Measurements from ENCODE around the gene OR1N2. TPM values are rescaled to one million over a fixed set of nuclear protein-coding genes. Genes with fewer than 3 reads are reported as not detected.

The OR1N2 gene
- total and polyA plus RNA-seq, 2 of the 4 experiments (the other 2 are of a cell fraction), result not detected

- H4K20me1 ChIP-seq (ENCODE audit: insufficient read depth, low read length), result no peaks in the 10 kb centered on the region
- ATAC-seq (ENCODE audit: low read depth) (no peak), DNase-seq (no peak)
- no peaks in the 10 kb centered on the region for H3K27me3 ChIP-seq (ENCODE audit: control insufficient read depth, insufficient read depth, low read length)
- no peak overlapping the region for H2BK15ac ChIP-seq (ENCODE audit: low read depth, low read length)
- ChIA-PET POLR2A (ENCODE audit: unreplicated experiment) (no interaction called here), CTCF (interaction anchor here (0.9 kb wide), 1 partner anchor 35 kb away, joined by 3 read pairs; the partner anchor contains the start of gene OR1J2)
- H3K36me3 ChIP-seq (ENCODE audit: control insufficient read depth, insufficient read depth, low read length), result no peaks in the 10 kb centered on the region
- in situ Hi-C loops (cut with MboI; ENCODE audit: low sequenced_read_pairs), result no loop called here
- no peak overlapping the region for H4K91ac ChIP-seq (ENCODE audit: insufficient read depth, low read depth, low read length)
- no peak overlapping the region for H2AK9ac ChIP-seq (replicated peaks; ENCODE audit: low read depth, low read length, poor library complexity)
- H3K27ac ChIP-seq (ENCODE audit: insufficient read depth, low read length), result no peak overlapping the region
- no peak overlapping the region for H3K18ac ChIP-seq (ENCODE audit: low read depth, low read length)
- dilution Hi-C loops (cut with HindIII; ENCODE audit: low sequenced_read_pairs, unreplicated experiment), result no loop called here
- H3K23ac ChIP-seq (ENCODE audit: low read depth, low read length), result no peak overlapping the region
- H3K4me3 ChIP-seq (ENCODE audit: insufficient read depth, low read depth, low read length), result no peak overlapping the region
- H3K4ac ChIP-seq (ENCODE audit: low read depth, low read length), result no peak overlapping the region
- no peak overlapping the region for H2BK120ac ChIP-seq (ENCODE audit: low read depth, low read length)
- H2BK20ac ChIP-seq (ENCODE audit: low read depth, low read length), result no peak overlapping the region
- no peak overlapping the region for H2BK5ac ChIP-seq (ENCODE audit: low read depth, low read length, poor library complexity, severe bottlenecking)
- H3K56ac ChIP-seq (ENCODE audit: extremely low read depth, insufficient read depth, low read length), result no peak overlapping the region
- H4K8ac ChIP-seq (ENCODE audit: low read depth in 2 of 2, low read length in 2 of 2), result no peak overlapping the region
- TF ChIP-seq, protein P1, sequence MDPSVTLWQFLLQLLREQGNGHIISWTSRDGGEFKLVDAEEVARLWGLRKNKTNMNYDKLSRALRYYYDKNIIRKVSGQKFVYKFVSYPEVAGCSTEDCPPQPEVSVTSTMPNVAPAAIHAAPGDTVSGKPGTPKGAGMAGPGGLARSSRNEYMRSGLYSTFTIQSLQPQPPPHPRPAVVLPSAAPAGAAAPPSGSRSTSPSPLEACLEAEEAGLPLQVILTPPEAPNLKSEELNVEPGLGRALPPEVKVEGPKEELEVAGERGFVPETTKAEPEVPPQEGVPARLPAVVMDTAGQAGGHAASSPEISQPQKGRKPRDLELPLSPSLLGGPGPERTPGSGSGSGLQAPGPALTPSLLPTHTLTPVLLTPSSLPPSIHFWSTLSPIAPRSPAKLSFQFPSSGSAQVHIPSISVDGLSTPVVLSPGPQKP (IDR thresholded peaks at IDR 0.05; ENCODE audit: borderline replicate concordance, low read depth, low read length), result no peak
- no peak for TF ChIP-seq CHD1 (IDR thresholded peaks at IDR 0.05; ENCODE audit: low read depth, low read length)
- no peak for TF ChIP-seq BHLHE40 (IDR thresholded peaks at IDR 0.05; ENCODE audit: low read depth, low read length)
- TF ChIP-seq CTCF (conservative IDR thresholded peaks at IDR 0.05; ENCODE audit: low read depth, low read length), result no peak
- TF ChIP-seq FOS (IDR thresholded peaks at IDR 0.05; ENCODE audit: low read depth, low read length), result no peak
- no peak for TF ChIP-seq CEBPB (IDR thresholded peaks at IDR 0.05; ENCODE audit: low read depth, low read length)
- no peak for TF ChIP-seq RFX5 (IDR thresholded peaks at IDR 0.05; ENCODE audit: low read depth, low read length)
- no peak for TF ChIP-seq MAZ (IDR thresholded peaks at IDR 0.05; ENCODE audit: borderline replicate concordance, low read depth, low read length)
- TF ChIP-seq MXI1 (IDR thresholded peaks at IDR 0.05; ENCODE audit: borderline replicate concordance, low read depth, low read length), result no peak
- TF ChIP-seq SMC3 (IDR thresholded peaks at IDR 0.05; ENCODE audit: low read depth, low read length), result no peak
- TF ChIP-seq POLR2A (IDR thresholded peaks at IDR 0.05; ENCODE audit: low read depth, low read length), result no peak
- no peak for TF ChIP-seq RAD21 (IDR thresholded peaks at IDR 0.05; ENCODE audit: low read length)
- no peak for TF ChIP-seq NFE2L2 (IDR thresholded peaks at IDR 0.05; ENCODE audit: low read depth, low read length)
- no peak for TF ChIP-seq RCOR1 (IDR thresholded peaks at IDR 0.05; ENCODE audit: insufficient replicate concordance, low read length)
- TF ChIP-seq, protein P2, sequence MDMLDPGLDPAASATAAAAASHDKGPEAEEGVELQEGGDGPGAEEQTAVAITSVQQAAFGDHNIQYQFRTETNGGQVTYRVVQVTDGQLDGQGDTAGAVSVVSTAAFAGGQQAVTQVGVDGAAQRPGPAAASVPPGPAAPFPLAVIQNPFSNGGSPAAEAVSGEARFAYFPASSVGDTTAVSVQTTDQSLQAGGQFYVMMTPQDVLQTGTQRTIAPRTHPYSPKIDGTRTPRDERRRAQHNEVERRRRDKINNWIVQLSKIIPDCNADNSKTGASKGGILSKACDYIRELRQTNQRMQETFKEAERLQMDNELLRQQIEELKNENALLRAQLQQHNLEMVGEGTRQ (IDR thresholded peaks at IDR 0.05; ENCODE audit: low read depth, low read length), result no peak
- TF ChIP-seq MAFK (IDR thresholded peaks at IDR 0.05; ENCODE audit: low read depth, low read length), result no peak
- H3K14ac ChIP-seq (replicated peaks; ENCODE audit: low read depth, low read length), result no peak overlapping the region
- H3K79me1 ChIP-seq (ENCODE audit: low read depth in 1 of 2, low read length in 2 of 2), result no peaks in the 10 kb centered on the region
- no peak overlapping the region for H2AK5ac ChIP-seq (ENCODE audit: low read depth, low read length)
- H3K9ac ChIP-seq (ENCODE audit: low read depth, low read length), result no peak overlapping the region
- intact Hi-C loops (cut with micrococcal nuclease), result no loop called here
- H3K4me1 ChIP-seq (ENCODE audit: control insufficient read depth, insufficient read depth, low read length), result no peaks in the 10 kb centered on the region
- H4K5ac ChIP-seq (ENCODE audit: low read depth, low read length), result no peak overlapping the region
- H3K9me3 ChIP-seq (ENCODE audit: control insufficient read depth, insufficient read depth, low read length), result no peaks in the 10 kb centered on the region
- no TSS peak for BruUV-seq (replicated peaks)
- H2AFZ ChIP-seq (replicated peaks; ENCODE audit: low read length, poor library complexity), result no peak overlapping the region
- H3K9me1 ChIP-seq (ENCODE audit: insufficient read depth, low read length), result no peaks in the 10 kb centered on the region
- no CpG with 5 or more reads among the region's 8 CpGs for WGBS, 2 experiments (ENCODE audit: extremely low coverage in 2 of 2, insufficient read length in 1 of 2)
- no peak overlapping the region for H3K4me2 ChIP-seq (ENCODE audit: low read depth, low read length)
Measured at GRCh38 chr9:122546196-122546595, 6.7 kb upstream of the OR1N2 start.
